Parathyroid adenoma (tissue), 2 donors: ENCODE measurements around the gene CNST.

Experiments
- H2AFZ ChIP-seq: fragments of 300-600 bp; sonication (generic); one replicate; pipeline ENCODE4 v1.7.0; 2017; ENCODE audit warnings: antibody characterized with exemption, mild to moderate bottlenecking
- H3K27ac ChIP-seq: fragments of 300-600 bp; sonication (generic); one replicate; pipeline ENCODE4 v1.7.0; 2017
- H3K27me3 ChIP-seq: fragments of 300-600 bp; sonication (generic); one replicate; pipeline ENCODE4 v1.7.0; 2017; ENCODE audit warnings: low read length; ENCODE audit not compliant: control insufficient read depth, insufficient read depth
- H3K36me3 ChIP-seq: fragments of 300-600 bp; sonication (generic); one replicate; pipeline ENCODE4 v1.7.0; 2017; ENCODE audit warnings: low read length; ENCODE audit not compliant: control insufficient read depth, insufficient read depth
- H3K4me1 ChIP-seq: fragments of 300-600 bp; sonication (generic); one replicate; pipeline ENCODE4 v1.7.0; 2017; ENCODE audit warnings: control low read depth
- H3K4me2 ChIP-seq: fragments of 300-600 bp; sonication (generic); one replicate; pipeline ENCODE4 v1.7.0; 2017; ENCODE audit warnings: low read length
- H3K4me3 ChIP-seq: fragments of 300-600 bp; sonication (generic); one replicate; pipeline ENCODE4 v1.7.0; 2017; ENCODE audit warnings: low read depth, low read length
- H3K79me2 ChIP-seq: fragments of 300-600 bp; sonication (generic); one replicate; pipeline ENCODE4 v1.7.0; 2017; ENCODE audit warnings: control low read depth
- H3K9ac ChIP-seq: fragments of 300-600 bp; sonication (generic); one replicate; pipeline ENCODE4 v1.7.0; 2017; ENCODE audit warnings: mild to moderate bottlenecking
- H3K9me3 ChIP-seq: fragments of 300-600 bp; sonication (generic); one replicate; pipeline ENCODE4 v1.7.0; 2017; ENCODE audit warnings: low read length; ENCODE audit not compliant: control insufficient read depth
- CTCF ChIP-seq: fragments of 300-600 bp; sonication (generic); IDR thresholded peaks from one replicate; pipeline ENCODE4 v1.7.0; 2017; ENCODE audit warnings: antibody characterized with exemption, mild to moderate bottlenecking
- donor health status: primary hyperparathyroidism.

Gene CNST

GRCh38 chr1:246591504-246591903 is 25.2 kb downstream of the CNST start:
- no peaks in the 10 kb centered on the region for H3K9me3 ChIP-seq
- H3K4me2 ChIP-seq = no peak overlapping the region
- H3K27me3 ChIP-seq = no peaks in the 10 kb centered on the region
- no peaks in the 10 kb centered on the region for H3K4me1 ChIP-seq
- no peaks in the 10 kb centered on the region for H3K36me3 ChIP-seq
- H2AFZ ChIP-seq = no peak overlapping the region
- H3K79me2 ChIP-seq = peaks cover 20% of the 10 kb centered on the region
- no peak for TF ChIP-seq CTCF
- H3K4me3 ChIP-seq = no peak overlapping the region
- H3K9ac ChIP-seq = no peak overlapping the region
- no peak overlapping the region for H3K27ac ChIP-seq

GRCh38 chr1:246591958-246592357 is 25.7 kb downstream of the CNST start:
- no peak for TF ChIP-seq CTCF
- Histone ChIP-seq H3K27ac (no peak overlapping the region), H3K4me2 (no peak overlapping the region), H3K4me3 (no peak overlapping the region), H3K9ac (no peak overlapping the region), H3K27me3 (no peaks in the 10 kb centered on the region), H2AFZ (no peak overlapping the region), H3K36me3 (no peaks in the 10 kb centered on the region), H3K4me1 (no peaks in the 10 kb centered on the region), H3K79me2 (peaks cover 20% of the 10 kb centered on the region), H3K9me3 (no peaks in the 10 kb centered on the region)

GRCh38 chr1:246592695-246593094 is 26.4 kb downstream of the CNST start:
- H3K9me3 ChIP-seq = no peaks in the 10 kb centered on the region
- no peaks in the 10 kb centered on the region for H3K27me3 ChIP-seq
- H3K4me3 ChIP-seq = no peak overlapping the region
- no peak overlapping the region for H3K9ac ChIP-seq
- H3K36me3 ChIP-seq = no peaks in the 10 kb centered on the region
- no peak overlapping the region for H3K4me2 ChIP-seq
- no peak overlapping the region for H3K27ac ChIP-seq
- H3K4me1 ChIP-seq = no peaks in the 10 kb centered on the region
- H3K79me2 ChIP-seq = peaks cover 25% of the 10 kb centered on the region
- H2AFZ ChIP-seq = no peak overlapping the region
- TF ChIP-seq CTCF = no peak

- Histone ChIP-seq H2AFZ (no peak overlapping the region), H3K9ac (no peak overlapping the region), H3K9me3 (no peaks in the 10 kb centered on the region), H3K27me3 (no peaks in the 10 kb centered on the region), H3K27ac (no peak overlapping the region), H3K4me1 (no peaks in the 10 kb centered on the region), H3K36me3 (no peaks in the 10 kb centered on the region), H3K4me2 (no peak overlapping the region), H3K79me2 (peaks cover 31% of the 10 kb centered on the region), H3K4me3 (no peak overlapping the region)
- TF ChIP-seq CTCF = no peak
These were observed 28.9 kb downstream of the CNST start for GRCh38 chr1:246595146-246595545.

GRCh38 chr1:246597340-246597739 is 31.1 kb downstream of the CNST start:
- no peak for TF ChIP-seq CTCF
- H3K27ac ChIP-seq = no peak overlapping the region
- H3K36me3 ChIP-seq = no peaks in the 10 kb centered on the region

More at GRCh38 chr1:246597340-246597739, 31.1 kb downstream of the CNST start:
- H3K79me2 ChIP-seq = peaks cover 28% of the 10 kb centered on the region
- H3K9ac ChIP-seq = no peak overlapping the region
- no peak overlapping the region for H2AFZ ChIP-seq
- H3K4me3 ChIP-seq = no peak overlapping the region
- H3K4me1 ChIP-seq = no peaks in the 10 kb centered on the region
- no peaks in the 10 kb centered on the region for H3K9me3 ChIP-seq
- no peak overlapping the region for H3K4me2 ChIP-seq
- H3K27me3 ChIP-seq = no peaks in the 10 kb centered on the region
